GM21381 (cell line): ENCODE results near the gene CRYBA2.

Source experiments
- ATAC-seq: cut with Tn5 transposase; IDR thresholded peaks from one replicate; pipeline ENCODE4 v1.9.1; 2021; ENCODE audit warnings: mild to moderate bottlenecking, moderate library complexity; ENCODE audit not compliant: unreplicated experiment

The CRYBA2 gene

GRCh38 chr2:218999881-219000568, 6.8 kb upstream of the CRYBA2 start:
- no peak for ATAC-seq

- ATAC-seq = no peak
These were observed 6.0 kb upstream of the CRYBA2 start for GRCh38 chr2:218999021-218999880.

- no peak for ATAC-seq
These were observed 5.3 kb upstream of the CRYBA2 start for GRCh38 chr2:218998414-218999002.

DNA sequence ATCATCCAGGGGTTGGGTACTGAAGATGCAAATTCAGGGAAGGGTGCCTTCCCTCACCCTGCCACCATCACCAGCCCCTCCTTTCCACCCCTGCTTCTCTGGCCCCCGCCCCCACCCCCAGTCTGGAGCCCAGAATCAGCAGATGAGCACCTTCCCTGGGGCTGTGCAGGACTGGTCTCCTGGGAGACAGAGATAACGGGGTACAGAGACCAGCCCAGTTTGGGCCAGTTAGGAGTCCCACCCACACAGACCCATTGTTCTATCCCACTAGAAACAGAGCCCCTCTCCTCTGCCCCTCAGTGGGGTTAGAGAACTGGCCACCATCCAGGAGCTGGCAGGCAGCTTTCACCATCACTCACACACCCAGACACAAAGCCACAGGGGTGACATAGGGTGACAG, 4.5 kb upstream of the CRYBA2 start:
- no peak for ATAC-seq

GRCh38 chr2:218996937-218997336, 3.7 kb upstream of the CRYBA2 start:
- no peak for ATAC-seq

DNA sequence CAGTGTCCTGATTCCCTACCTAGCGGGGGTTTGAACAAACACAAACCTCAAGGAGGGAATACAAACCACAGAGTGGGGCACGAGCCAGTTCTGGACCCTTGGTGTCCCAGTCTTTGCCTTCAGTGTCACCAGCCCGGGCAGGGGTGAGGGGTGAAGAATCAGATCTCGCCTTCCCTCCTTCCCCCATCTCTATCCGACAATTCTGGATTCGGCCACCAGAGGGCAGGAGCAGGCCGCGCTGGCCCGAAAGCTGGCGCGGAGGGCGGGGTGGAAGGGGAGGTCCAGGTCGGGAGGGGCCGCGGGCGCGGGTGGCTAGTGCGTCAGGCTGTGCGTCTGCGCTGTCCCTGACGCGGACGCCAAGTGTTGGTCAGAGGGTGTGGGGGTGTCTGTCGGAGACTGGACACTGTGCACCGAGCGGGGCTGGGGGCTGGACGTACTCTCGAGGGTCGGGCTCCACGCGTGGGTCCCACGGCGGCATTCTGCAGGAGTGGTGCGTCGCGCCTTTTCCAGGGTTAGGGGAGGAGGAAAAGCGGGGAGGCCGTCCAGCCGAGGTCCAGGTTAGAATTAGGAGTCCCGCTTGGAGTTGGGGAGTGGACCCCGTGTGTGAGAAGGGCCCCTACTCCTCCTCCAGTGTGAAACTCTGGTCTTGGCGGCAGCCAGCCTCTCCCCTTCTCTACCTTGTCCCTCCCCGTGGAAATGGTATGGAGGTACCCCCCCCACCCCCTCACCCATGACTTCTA, 2.9 kb upstream of the CRYBA2 start:
- ATAC-seq = no peak

DNA sequence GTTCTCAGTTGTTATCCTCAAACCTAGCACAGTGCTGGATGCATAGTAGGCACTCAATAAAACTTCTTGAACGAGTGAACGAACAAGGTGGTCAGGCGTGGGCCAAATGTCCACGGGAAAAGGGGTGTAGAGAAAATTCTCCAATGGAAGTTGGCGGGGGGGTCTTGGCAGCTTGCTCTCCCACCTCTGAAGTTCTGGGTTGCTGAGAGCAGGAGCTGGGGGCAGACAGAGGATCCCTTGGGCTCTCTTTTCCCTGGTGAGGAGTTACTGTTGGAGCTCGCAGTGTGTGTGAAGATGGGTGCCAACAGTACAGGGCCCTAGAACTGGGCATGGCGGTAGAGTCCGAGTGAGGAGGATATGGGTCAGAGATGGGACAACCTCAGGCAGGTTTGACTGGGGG, 2.3 kb upstream of the CRYBA2 start:
- no peak for ATAC-seq

DNA sequence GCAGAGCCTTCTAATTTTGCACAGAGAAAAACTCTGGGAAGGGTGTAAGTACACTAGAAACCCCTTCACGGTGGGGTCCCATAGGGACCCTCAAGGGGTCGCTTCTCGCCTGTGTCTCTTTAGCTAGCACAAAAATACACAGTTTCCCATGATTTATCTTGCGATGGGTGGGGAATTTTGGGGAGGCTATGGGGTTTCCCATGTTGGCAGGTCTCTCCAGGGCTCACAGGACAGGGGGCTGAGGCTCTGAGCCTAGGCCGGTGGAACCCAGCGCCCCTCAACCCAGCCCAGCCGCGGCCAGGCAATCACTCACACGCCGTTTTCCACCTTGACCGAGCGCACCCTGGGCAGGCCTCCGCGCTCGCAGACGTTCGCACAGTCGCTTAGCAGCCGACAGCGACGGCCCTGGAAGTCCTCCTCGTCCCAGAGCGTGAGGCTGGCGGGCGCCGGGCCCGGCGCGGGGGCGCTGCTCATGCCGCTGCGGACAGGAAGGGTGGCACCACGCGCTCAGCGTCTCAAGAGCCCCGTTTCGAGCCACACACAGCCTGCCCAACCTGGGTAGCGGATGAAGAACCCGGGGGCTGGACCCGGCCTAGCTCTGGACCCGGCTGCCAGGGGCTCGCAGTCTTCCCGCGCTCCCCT, 398 bp downstream of the CRYBA2 start:
- no peak for ATAC-seq

DNA sequence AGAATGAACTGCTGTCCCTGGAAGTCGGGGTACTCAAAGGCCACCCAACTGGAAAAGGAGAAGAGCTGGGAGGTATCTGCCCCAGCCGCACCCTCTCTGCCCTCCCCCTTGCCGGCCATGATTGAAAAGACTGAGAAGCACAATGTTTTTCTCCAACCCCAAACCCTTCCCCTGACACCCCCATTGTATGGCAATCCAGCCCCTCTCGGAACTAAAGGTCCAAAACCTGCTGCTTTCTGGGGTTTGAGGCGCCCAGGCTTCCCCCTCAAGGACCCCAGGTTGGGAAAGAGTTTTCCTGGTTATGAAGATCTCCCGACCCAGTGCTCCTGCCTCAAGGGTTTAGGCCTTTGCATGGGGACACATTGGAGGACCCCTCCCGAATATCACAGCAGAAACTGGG, 1.0 kb downstream of the CRYBA2 start:
- no peak for ATAC-seq

GRCh38 chr2:218991674-218992168, 1.5 kb downstream of the CRYBA2 start:
- no peak for ATAC-seq

- ATAC-seq = no peak
These were observed 2.6 kb downstream of the CRYBA2 start for GRCh38 chr2:218990612-218991011.

DNA sequence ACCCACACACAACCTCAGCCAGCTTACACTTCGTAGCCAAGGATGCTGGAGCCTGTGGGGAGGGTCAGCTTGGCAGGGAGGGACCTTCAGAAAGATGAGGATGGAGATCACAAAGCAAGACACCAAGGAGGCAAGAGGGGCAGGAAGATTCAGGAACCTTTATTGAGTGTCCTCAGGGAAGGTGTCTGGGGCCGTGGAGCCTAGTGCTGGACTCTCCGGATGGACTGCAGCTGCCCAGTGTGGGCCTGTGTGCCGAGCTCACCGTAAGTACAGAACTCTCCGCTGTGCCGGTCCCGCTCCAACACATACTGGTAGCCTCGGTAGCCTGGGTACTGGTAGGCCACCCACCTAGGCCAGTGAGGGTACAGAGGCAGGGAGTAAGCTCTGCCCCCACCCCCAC, 3.2 kb downstream of the CRYBA2 start:
- ATAC-seq = no peak

GRCh38 chr2:218988650-218989049, 4.6 kb downstream of the CRYBA2 start:
- no peak for ATAC-seq

DNA sequence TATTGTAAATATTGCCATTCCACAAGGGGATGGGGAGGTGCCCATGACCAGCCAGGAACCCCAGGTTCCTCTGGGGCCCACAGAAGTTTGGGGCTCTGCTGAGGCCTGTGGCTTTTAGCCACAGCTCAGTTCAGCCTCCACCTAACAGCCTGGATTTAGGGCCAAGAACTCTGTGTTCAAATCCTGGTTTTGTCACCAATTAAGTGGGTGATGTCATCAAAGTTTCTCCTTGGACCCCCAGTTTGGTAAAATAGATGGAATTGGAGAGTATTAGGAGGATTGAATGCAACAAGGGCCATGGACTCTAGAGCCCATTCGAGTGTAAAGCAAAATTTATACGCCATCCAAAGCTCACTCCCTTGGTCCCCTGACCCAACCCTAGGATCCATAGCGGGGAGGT, 5.1 kb downstream of the CRYBA2 start:
- ATAC-seq = no peak

DNA sequence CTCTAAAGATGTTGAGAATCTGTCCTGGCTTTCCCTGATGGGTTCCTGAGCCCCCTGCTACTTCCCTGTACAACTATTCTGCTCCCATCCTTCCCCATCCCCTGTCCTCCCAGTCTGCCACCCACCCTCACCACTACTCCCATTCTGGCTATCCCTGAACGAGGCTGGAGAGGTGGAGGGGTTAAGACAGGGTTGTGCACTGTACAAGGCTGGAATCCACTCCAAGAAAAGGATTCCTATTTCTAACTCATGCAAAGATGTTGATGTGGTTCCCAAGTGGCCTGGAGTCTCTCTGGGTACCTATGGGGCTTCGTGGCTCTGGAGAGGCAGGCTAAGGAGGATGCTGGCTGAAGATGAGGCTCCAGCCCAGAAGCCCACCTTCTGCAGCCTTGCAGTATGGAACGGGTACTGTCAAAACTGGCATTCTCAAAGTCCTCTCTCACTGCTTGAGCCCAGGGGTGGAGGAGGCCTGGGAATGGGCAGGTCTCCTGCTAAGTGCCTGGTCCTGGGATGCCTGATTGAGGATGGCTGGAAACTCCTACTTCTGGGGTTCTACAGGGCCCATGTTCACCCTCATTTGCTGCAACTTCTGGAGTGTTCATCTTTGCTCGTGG, 7.0 kb downstream of the CRYBA2 start:
- ATAC-seq = no peak

GRCh38 chr2:218985325-218986091, 7.7 kb downstream of the CRYBA2 start:
- no peak for ATAC-seq

DNA sequence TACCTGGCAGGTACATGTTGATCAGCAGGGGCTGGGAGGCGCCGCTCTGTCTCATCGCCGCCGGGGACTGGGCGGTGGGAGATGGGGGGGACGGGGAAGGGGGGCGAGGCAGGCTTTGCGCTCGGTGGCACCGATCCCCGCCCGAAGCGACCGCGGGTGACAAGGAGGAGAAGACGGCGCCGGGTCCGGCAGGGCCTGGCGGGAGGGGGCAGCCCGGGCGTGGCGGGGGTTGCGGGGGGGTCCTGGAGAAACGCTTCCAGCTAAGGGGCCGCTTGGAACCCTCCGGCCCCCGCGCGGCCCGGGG, 8.2 kb downstream of the CRYBA2 start, which contains the start of gene FEV:
TSS of gene FEV (minus strand) at position 164 of the 304 bp plus-strand sequence. CDS start at position 55, 109 bp downstream.
- no peak for ATAC-seq

DNA sequence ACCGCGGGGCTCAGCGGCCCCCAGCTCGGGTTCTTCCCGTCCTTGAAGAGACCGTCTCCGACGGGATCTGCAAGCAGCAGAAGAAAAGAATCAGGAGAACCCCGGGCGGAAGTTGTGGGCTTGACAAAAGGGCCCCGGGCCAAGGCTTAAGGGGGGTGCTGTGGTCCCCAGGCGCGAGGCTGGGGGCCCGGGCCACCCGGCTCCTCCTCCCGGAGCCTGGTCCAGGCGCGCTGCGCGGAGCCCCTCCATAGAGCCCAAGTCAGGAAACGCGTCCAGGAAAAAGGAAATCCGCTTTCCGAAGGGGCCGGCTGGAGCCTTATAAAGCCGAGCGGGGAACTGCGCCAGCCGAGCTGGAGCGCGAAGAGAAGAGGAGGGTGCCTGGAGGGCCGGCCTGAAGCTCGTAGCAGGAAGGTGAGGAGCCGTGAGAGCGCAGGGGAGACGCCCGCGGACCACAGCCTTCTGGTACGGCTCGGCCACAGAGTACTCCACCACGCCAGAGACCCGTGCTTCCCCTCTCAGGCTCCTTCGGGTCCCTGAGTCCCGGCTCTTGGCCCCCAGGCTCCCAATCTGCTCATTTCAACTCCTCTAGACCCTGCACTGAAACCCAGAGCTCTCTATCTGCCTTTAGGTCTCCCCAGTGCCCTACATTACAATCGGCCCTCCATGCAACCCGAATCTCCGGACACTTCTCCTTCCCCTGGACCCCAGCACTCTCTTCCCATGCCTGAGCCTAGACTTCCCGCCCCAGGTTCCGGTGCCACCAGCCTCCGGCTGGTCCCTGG, 8.8 kb downstream of the CRYBA2 start:
- no peak for ATAC-seq

GRCh38 chr2:218983934-218984238, 9.3 kb downstream of the CRYBA2 start:
- no peak for ATAC-seq
